Hypothalamus (tissue), 51 donors: ENCODE results near the gene AARS2.
A peak's percentile ranks its signal among the peaks of the same experiment; 100 is the strongest.
"Not testable (repeated sequence)": the region's sequence is repeated elsewhere in the genome, so short reads cannot be mapped to it uniquely, and the experiment has no call there.

Source experiments
- DNase-seq, 51 donors: peaks; one replicate each; lab custom pipeline; 2025; lab: John Stamatoyannopoulos, UW

Gene AARS2

DNA sequence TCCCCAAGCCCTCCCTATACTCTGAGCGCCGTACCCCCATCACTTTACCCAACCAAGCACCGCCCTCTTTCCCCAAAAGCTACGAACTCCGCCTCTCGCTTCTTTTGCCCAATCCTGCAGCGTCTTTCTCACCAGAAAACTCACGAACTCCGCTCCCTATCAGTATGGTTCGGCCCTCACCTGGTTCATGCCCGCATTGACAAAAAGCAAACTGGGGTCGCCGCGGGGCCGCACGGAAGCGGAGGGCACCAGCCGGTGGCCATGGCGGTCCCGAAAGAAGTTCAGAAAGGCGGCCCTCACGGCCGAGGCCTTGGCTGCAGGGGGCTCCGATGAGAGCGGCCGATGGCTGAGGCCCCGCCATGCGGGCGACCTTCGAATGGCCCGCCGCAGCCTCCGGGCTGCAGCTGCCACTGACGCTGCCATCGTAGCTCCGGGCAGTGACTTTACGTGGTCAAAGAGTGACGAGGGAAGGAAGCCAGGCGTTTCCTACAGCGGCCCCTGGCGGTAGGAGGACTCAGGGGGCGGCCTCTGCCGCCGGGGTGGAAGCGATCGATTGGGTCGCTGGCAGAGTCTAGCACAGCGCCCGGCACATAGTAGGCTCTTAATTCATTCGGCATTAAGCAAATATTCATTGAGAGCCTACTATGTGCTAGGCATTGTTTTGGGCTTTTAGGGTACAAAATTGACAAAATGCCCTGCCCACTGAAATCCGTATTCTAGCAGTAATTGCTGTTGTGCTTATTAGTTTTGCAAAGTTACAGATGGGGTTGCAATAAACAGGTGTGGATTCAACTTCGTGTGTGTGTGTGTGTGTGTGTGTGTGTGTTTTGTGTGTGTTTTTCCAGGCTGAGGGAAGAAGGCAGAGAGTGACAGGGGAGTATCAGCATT lies at the start of gene AARS2:
TSS of gene AARS2 (minus strand) at position 447 of the 888 bp plus-strand sequence. CDS start at position 423, 24 bp downstream.
- peak; percentile 10 to 88 (median 68) for DNase-seq

DNA sequence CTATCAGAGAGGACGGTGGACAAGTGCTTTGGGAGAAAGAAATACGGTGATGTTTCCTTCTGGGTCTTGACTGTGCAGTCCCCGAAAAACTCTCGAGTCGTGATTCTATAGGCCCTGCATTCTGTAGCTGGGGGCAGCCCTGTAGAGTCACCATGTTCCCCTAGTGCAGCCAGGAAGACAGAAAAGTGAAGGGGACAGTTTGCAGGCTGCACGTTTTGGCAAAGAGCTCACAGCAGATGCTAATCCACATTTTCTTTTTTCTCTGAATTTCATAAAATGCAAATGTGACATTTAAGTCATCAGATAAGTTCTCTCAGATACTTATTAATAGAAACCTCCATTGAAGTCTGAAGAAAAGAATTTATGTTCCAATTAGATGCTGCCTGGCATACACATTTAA lies 48.8 kb upstream of the AARS2 start:
- peak in 1 of 51 donors; percentile 8 for DNase-seq

DNA sequence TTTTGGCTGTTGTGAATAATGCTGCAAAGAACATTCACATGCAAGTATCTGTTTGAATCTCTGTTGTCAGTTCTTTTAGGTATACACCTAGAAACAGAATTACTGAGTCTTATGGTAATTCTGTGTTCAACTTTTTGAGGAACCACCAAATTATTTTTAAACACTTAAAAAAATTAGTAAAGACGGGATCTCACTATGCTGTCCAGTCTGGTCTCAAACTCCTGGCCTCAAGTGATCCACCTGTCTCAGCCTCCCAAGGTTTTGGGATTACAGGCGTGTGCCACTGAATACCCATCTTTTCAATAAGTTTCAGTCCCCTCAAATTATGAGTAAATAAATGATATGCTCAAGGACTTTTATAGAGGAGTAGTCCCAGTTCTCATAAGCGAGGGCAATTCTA lies 46.8 kb upstream of the AARS2 start:
- no peak for DNase-seq

DNA sequence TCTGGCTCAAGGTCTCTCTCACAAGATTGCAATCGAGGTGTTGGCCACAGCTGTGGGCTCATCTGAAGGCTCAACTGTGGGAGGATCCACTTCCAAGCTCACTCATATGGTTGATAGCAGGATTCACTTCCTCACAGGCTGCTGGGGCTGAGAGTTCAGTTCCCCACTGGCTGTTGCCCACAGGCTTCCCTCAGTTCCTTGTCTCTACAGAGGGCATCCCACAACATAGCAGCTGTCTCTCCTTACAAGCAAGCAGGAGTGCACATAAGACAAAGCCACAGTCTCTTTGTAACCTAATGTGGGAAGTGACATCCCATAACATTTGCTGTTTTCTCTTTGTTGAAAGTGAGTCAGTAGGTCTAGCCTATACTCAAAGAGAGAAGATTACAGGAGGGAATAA lies 43.3 kb upstream of the AARS2 start:
- no peak for DNase-seq

DNA sequence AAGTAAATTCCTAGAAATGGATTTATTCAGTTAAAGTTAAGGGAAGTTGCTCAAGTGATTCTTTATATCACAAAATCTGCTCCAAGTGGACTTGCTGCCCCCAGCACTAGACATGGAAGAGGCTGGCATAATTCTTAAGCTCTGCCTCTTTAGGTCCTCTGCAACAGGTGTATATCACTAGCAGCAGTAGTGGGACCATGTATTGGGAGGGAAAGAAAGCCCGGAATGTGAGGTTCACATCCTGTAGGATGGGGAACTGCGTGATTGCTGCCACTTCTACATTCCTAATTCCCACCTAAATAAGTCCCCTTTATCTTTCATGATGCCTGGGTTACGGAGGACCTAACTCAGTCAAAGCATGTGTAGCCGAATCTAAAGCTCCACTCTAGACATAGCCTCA lies 42.5 kb upstream of the AARS2 start:
- DNase-seq: no peak

DNA sequence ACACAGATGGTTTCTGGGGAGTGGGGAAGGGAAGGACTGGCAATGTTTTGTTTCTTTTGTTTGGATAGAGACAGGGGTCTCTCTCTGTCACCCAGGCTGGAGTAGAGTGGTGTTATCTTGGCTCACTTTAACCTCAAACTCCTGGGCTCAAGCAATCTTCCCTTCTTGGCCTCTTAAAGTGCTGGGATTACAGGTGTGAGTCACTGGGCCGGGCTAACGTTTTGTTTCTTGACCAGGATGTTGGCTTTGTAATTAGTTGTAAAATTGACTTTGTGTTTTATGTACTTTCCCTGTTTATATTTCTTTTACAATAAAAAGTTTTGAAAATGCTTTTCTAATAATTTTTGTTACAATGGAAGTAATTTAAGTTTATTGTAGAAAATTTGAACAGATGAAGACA lies 40.2 kb upstream of the AARS2 start:
- no peak for DNase-seq

DNA sequence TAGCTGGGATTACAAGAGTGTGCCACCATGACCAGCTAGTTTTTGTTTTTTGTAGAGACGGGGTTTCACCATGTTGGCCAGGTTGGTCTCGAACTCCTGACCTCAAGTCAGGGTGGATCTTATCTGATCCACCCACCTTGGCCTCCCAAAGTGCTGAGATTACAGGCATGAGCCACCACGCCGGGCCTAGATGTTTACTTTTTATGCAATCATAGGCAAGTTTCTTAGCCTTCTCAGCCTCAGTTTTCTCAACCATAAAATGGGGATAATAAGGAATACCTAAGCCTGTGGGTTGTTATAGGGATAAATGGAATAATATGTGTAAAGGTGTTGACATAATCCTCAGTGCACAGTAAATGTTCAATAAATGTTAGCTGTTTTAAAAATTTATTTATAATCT lies 39.1 kb upstream of the AARS2 start:
- no peak for DNase-seq

DNA sequence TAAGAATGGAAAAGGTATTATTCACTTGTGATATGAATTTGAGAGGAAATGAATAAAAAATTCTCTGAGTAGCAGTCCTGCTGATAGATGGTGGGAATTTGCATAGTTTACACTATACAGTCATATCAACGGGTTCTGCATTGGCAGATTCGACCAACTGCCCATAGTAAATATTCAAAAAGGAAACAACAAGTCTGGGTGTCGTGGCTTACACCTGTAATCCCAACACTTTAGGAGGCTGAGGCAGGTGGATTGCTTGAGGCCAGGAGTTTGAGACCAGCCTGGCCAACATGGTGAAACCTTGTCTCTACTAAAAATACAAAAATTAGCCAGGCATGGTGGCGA lies 37.5 kb upstream of the AARS2 start:
- DNase-seq: not testable (repeated sequence)

DNA sequence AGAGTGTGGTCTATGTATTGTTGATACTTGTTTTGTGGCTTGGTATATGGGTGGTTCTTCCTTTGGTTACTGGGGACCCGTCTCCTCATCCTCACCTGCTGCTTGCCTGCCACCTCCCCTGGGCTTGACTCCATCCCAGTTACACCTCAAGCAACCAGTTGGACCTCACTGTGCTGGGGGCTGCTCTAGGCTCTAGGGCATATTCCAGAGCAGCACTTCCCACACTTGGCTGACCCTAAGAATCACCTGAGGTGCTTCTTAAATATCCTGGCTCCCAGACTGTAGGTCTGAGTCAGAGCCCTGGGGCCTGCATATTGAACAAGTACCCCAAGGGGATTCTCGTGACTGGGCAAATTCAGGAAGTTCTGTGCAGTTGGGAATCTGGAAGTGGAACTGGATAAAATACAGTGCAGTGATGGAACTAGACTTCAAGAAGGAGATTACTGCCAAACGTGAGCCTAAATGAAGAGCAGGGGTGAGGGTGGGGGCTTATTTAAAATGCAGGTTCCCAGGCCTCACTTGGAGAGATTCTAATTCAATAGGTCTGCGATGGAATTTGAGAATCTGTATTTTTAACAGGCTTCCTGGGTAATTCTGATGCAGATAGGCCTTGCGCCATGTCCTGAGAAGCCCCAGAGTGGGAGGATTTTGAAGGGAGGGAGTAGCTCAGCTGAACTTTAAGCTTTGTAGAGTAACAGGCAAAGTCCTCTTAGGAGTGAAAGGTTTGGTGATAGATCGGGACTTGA lies 36.9 kb upstream of the AARS2 start:
- no peak for DNase-seq

DNA sequence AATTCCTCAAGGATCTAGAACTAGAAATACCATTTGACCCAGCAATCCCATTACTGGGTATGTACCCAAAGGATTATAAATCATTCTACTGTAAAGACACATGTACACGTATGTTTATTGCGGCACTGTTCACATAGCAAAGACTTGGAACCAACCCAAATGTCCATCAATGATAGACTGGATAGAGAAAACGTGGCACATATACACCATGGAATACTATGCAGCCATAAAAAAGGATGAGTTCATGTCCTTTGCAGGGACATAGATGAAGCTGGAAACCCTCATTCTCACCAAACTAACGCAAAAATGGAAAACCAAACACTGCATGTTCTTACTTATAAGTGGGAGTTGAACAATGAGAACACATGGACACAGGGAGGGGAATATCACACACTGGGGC lies 33.7 kb upstream of the AARS2 start:
- DNase-seq: not testable (repeated sequence)

DNA sequence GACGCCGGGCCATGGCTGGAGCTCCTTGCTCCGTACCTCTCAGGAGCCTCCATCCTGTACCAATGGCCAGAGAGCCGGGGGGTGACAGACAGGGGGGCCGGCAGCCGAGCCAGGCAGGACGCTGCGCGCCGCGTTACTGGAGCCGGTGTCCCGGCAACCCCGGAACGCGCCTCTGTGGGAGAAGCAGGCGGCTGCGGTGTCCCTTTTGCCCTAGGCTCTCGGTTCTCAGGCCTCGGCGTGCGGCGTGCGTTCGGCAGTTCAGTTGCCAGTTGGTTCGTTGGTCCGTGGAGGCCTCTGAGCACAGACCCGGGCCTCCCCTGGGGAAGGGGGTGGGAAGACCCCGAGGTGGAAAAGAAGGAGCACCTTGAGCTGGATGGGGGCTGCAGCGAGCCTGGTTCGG lies 29.3 kb upstream of the AARS2 start, which contains the start of gene SPATS1:
TSS of gene SPATS1 (plus strand) at position 162 of the 400 bp plus-strand sequence. CDS start 446 bp downstream, outside the sequence.
- peak in 22 of 51 donors; percentile 4 to 38 (median 19) for DNase-seq

DNA sequence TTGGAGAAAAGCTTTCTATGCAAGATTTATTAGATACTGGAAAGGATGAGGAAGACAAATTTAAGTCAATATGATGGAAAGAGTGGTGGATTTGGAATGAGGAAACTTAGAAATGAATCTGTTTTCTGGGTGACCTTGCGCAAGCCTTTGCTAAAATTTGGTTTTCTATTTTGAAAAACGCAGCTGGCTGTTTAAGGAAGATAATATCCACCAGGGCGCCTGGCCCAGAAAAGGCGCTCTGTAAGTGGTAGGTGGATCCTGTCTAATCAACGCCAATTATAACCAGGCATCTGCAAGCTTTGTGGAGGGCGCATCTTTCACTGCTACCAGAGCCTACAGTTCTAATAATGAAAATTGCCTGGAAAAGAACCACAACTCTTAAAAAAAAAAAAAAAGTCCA lies 28.9 kb upstream of the AARS2 start:
- peak in 1 of 51 donors; percentile 15 for DNase-seq

DNA sequence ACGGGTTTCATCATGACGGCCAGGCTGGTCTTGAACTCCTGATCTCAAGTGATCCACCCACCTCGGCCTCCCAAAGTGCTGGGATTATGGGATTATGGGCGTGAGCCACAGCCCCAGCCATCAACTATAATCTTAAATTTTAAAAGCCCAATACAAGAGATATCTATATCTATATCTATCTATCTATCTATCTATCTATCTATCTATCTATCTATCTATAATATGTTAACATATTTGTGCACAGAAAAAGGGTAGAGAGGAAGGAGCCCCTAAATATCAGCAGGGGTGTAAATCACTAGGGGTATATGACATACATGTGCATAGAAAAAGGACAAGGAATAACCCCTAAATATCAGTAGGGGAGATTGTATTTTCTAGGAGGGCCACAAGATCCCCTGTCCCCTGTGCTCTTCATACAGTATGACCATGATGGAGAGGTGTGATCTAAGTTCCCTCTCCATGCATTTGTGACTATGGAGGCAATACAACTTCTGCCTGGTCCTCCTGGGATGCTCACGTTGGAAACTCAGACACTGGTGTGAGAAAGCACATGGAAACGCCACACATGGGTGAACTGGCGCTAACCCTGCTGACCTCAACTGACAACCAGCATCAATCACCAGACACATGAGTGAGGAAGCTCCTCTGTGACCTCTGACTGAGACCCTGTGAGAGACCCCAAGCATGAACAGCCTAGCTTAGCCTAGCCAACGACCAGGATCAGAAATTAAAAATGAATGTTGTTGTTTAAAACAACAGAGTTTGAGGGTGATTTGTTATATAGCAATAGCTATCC lies 28.1 kb upstream of the AARS2 start:
- no peak for DNase-seq

DNA sequence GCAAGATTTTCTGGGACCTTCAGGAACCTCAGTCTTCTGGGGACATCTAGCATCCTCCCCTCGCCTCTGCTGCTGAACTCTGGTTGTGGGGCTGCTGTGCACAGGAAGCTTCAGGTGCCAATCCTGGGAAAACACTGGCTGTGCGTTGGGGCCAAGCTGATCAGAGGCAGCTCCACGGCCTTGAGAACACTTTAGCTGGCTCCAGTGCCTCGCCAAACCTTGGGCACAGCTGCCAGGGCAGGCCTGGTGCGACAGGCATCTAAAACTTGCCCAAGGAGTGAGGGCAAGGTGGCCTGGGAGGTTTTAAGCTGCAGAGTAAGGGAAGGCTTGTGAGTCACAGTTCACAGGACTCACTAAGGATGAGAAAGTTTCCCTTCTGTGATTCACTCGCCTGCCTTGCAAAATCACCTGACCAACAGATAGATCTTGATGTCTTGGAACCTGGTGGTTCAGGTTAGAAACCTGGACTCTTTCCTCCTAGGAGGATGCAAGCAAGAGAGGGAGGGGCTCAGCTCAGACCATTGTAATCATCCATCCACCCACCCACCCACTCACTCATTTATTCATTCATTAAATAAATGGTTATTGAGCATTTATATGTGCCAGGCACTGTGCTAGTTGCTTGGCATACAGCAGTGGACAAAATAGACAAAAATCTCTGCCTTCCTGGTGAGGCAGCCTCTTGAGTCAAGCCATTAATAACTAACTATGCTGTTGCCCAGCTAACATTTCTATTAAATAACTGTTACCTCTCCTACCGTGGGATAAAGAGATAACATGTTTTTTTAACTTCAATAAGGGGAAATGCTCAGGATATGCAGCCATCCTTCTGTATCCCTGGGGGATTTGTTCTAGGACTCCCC lies 26.8 kb upstream of the AARS2 start:
- no peak for DNase-seq

DNA sequence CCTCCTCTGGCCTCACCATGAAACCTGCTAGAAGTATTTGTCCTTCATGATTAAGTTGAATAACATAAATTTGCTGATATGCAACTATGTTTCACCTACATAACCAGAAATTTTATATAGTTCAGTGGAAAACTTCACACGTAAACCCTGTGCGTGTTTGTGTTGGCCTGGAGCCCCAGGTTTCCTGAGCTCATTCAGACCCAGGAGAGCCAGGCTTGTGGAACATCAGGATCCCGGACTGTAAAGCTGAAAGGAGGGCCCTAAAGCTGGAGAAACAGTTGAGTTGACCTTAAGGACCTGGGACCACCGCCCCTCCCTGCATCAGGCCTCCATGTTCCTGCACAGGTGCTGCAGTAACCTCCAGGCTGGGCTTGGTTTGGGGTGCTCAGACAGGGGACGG lies 26.2 kb upstream of the AARS2 start:
- no peak for DNase-seq

DNA sequence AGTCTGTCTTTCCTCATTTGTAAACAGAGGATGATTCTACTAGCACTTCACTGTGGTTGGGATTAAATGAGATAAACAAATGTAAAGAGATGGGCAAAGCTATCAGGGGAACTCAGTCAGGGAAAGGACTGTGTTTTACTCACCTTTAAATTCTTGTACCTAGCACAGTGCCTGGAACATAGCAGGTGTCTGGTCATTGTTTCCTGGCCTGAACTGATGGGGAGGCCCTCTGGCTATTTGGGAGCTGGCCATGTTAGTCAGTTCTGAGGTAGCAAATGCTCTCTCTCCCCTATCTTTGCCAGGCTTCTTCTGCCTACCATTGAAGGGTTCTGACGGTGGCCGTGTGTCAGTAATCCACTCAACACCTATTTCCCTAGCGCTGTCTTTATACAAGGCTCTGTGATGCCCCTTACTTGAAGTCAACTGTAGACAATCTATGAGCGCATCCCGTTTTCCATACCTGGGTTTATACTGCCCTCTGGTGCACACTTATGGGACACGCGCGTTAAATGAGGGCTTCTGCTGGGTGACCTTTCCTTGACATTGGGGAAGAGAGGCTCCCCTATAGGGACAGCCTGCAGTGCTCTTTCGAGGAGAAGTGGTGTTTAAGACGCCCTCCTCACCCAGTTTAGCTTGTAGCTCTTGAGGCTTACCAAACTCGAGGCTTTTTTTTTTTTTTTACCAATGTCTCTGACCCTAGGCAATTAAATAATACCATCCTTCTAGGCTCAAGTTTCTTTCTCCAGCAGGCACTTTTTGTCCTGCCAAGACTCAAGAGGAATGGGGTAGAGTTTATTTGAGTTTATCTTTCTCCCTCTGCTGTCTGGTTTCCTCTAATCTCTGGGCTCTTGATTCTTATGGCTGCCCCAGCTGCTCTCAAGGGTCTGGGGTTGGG lies 25.3 kb upstream of the AARS2 start:
- peak in 38 of 51 donors; percentile 3 to 68 (median 26) for DNase-seq

DNA sequence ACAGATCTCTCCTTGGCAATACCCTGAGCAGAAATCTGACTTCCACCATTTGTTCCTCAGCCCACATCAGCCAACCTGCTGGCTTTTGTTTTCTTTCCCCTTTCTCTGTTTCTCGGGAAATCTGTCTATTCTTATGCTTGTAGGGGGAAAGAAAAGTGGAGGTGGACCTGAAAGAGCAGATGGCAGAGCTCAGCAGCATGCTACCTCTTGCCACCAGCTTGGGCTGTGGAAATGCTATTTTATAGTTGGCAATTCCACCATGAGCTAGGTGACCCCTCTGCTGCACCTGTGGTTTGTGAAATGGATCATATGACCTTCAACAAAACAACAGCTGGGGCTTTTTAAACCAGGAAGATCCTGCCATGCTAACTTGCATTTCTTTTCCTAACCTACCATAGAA lies 22.5 kb upstream of the AARS2 start:
- DNase-seq: no peak

DNA sequence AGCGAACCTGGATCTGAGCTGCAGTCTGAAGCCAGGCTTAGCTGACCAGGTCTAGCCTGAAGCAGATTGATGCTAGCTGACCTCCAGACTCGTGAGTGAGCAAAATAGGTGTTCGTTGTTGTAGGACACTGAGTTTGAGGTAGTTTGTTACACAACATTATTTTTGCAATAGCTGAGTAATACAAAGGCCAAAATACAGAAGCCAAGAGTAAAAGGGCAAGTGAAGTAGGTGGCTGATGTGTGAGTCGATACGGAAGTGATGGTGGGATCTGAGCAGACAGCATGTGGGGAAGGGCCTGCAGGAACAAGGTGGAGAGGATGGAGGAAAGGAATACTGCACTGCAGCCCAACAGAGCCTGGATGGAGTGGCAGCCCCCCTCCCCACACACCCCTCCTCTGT lies 20.8 kb upstream of the AARS2 start:
- DNase-seq: no peak
